H9 (cell line): Measurements from ENCODE around the gene DAAM1. TPM values are rescaled to one million over a fixed set of nuclear protein-coding genes. Genes with fewer than 3 reads are reported as not detected.

Experiments
- DNase-seq: peaks from one replicate; pipeline ENCODE4 v3.0.0-alpha.2; 2017
- H2AFZ ChIP-seq: one replicate; pipeline ENCODE4 v1.6.1; 2013; ENCODE audit warnings: mild to moderate bottlenecking, low read length, control low read depth, moderate library complexity
- H2AK5ac ChIP-seq: 2 replicates; pipeline ENCODE4 v1.6.1; 2013; ENCODE audit warnings: low read length, control low read depth, mixed read lengths; ENCODE audit not compliant: insufficient read length
- H2BK120ac ChIP-seq: one replicate; pipeline ENCODE4 v1.6.1; 2013; ENCODE audit warnings: low read depth, mild to moderate bottlenecking, low read length, control low read depth, inconsistent platforms; ENCODE audit not compliant: poor library complexity, severe bottlenecking
- H2BK12ac ChIP-seq: 2 replicates; pipeline ENCODE4 v1.6.1; 2013; ENCODE audit warnings: low read length, control low read depth, mixed read lengths, low read depth; ENCODE audit not compliant: insufficient read length
- H2BK15ac ChIP-seq: 2 replicates; pipeline ENCODE4 v1.6.1; 2013; ENCODE audit warnings: low read depth, low read length, control low read depth
- H2BK20ac ChIP-seq: one replicate; pipeline ENCODE4 v1.6.1; 2013; ENCODE audit warnings: low read depth, mild to moderate bottlenecking, low read length, control low read depth, inconsistent platforms; ENCODE audit not compliant: poor library complexity, severe bottlenecking
- H2BK5ac ChIP-seq: 2 replicates; pipeline ENCODE4 v1.6.1; 2013; ENCODE audit warnings: low read length, control low read depth, mixed read lengths; ENCODE audit not compliant: insufficient read length
- H3K14ac ChIP-seq: 2 replicates; pipeline ENCODE4 v1.6.1; 2013; ENCODE audit warnings: low read length, control low read depth; ENCODE audit not compliant: insufficient read depth
- H3K18ac ChIP-seq: 2 replicates; pipeline ENCODE4 v1.6.1; 2013; ENCODE audit warnings: low read depth, mild to moderate bottlenecking, mixed read lengths, low read length, control low read depth; ENCODE audit not compliant: insufficient read length
- H3K23ac ChIP-seq: 2 replicates; pipeline ENCODE4 v1.6.1; 2013; ENCODE audit warnings: low read length, control low read depth, mixed read lengths, low read depth; ENCODE audit not compliant: insufficient read length
- H3K23me2 ChIP-seq: 2 replicates; pipeline ENCODE4 v1.6.1; 2013; ENCODE audit warnings: low read depth, mild to moderate bottlenecking, mixed read lengths, low read length, control low read depth; ENCODE audit not compliant: insufficient read length, poor library complexity, severe bottlenecking
- H3K27ac ChIP-seq: 2 replicates; pipeline ENCODE4 v1.5.1; 2013; ENCODE audit warnings: low read length, control low read depth, mixed read lengths, low read depth; ENCODE audit not compliant: insufficient read length
- H3K27me3 ChIP-seq: 2 replicates; pipeline ENCODE4 v1.6.1; 2013; ENCODE audit warnings: low read length, control low read depth, inconsistent platforms; ENCODE audit not compliant: insufficient read depth
- H3K4ac ChIP-seq: 2 replicates; pipeline ENCODE4 v1.6.1; 2013; ENCODE audit warnings: low read depth, mild to moderate bottlenecking, control low read depth, inconsistent platforms, low read length, moderate library complexity
- H3K4me1 ChIP-seq: 2 replicates; pipeline ENCODE4 v1.6.1; 2013; ENCODE audit warnings: low read length, control low read depth, inconsistent platforms; ENCODE audit not compliant: insufficient read depth
- H3K4me2 ChIP-seq: 2 replicates; pipeline ENCODE4 v1.6.1; 2013; ENCODE audit warnings: low read length, control low read depth, mixed read lengths; ENCODE audit not compliant: insufficient read length, insufficient read depth
- H3K56ac ChIP-seq: 2 replicates; pipeline ENCODE4 v1.6.1; 2013; ENCODE audit warnings: low read depth, mild to moderate bottlenecking, mixed read lengths, low read length, control low read depth; ENCODE audit not compliant: insufficient read length
- H3K79me1 ChIP-seq: 2 replicates; pipeline ENCODE4 v1.6.1; 2013; ENCODE audit warnings: low read depth, mild to moderate bottlenecking, moderate library complexity, low read length, control low read depth, inconsistent platforms; ENCODE audit not compliant: insufficient read depth, poor library complexity, severe bottlenecking
- H3K79me2 ChIP-seq: 2 replicates; pipeline ENCODE4 v1.6.1; 2013; ENCODE audit warnings: low read length, control low read depth, inconsistent platforms; ENCODE audit not compliant: insufficient read depth
- H3K9ac ChIP-seq: 2 replicates; pipeline ENCODE4 v1.6.1; 2013; ENCODE audit warnings: low read length, control low read depth, mixed read lengths; ENCODE audit not compliant: insufficient read length; ENCODE audit errors: extremely low read depth
- H3K9me3 ChIP-seq: one replicate; pipeline ENCODE4 v1.6.1; 2013; ENCODE audit warnings: low read depth, low read length, inconsistent platforms; ENCODE audit not compliant: control insufficient read depth
- H3T11ph ChIP-seq: one replicate; pipeline ENCODE4 v1.6.1; 2013; ENCODE audit warnings: mild to moderate bottlenecking, low read length, control low read depth, inconsistent platforms
- H4K20me1 ChIP-seq: one replicate; pipeline ENCODE4 v1.6.1; 2013; ENCODE audit not compliant: control insufficient read depth, insufficient read length, insufficient read depth
- H4K5ac ChIP-seq: 2 replicates; pipeline ENCODE4 v1.6.1; 2013; ENCODE audit warnings: low read depth, mild to moderate bottlenecking, mixed read lengths, low read length, control low read depth; ENCODE audit not compliant: insufficient read length
- H4K8ac ChIP-seq: replicated peaks from 2 replicates; pipeline ENCODE4 v1.6.1; 2013; ENCODE audit warnings: low read length, control low read depth, mixed read lengths, low read depth; ENCODE audit not compliant: insufficient read length
- H4K91ac ChIP-seq: 2 replicates; pipeline ENCODE4 v1.6.1; 2013; ENCODE audit warnings: low read depth, mild to moderate bottlenecking, moderate library complexity, mixed read lengths, low read length, control low read depth; ENCODE audit not compliant: insufficient read length
- H3K27ac Mint-ChIP-seq, 3 experiments: 2 replicates in 2 of 3; 3 replicates in 1 of 3; pipeline ENCODE4 v1.8.0; 2020 to 2021; ENCODE audit warnings: mixed read lengths in 3 of 3, mild to moderate bottlenecking in 1 of 3, moderate library complexity in 1 of 3
- H3K27me3 Mint-ChIP-seq: 2 replicates; pipeline ENCODE4 v1.8.0; 2021; ENCODE audit warnings: low read depth, mild to moderate bottlenecking, moderate library complexity, mixed read lengths
- H3K36me3 Mint-ChIP-seq, 3 experiments: 2 replicates in 2 of 3; 3 replicates in 1 of 3; pipeline ENCODE4 v1.8.0; 2020 to 2021; ENCODE audit warnings: low read depth in 3 of 3, mixed read lengths in 3 of 3; ENCODE audit not compliant: insufficient read depth in 1 of 3
- H3K4me1 Mint-ChIP-seq, 2 experiments: 2 replicates each; pipeline ENCODE4 v1.8.0; 2020; ENCODE audit warnings: mixed read lengths in 2 of 2
- H3K4me3 Mint-ChIP-seq, 2 experiments: 2 replicates in 1 of 2; 3 replicates in 1 of 2; pipeline ENCODE4 v1.8.0; 2020 to 2021; ENCODE audit warnings: mild to moderate bottlenecking in 2 of 2, mixed read lengths in 2 of 2, moderate library complexity in 1 of 2
- H3K9me3 Mint-ChIP-seq, 2 experiments: 2 replicates in 1 of 2; 3 replicates in 1 of 2; pipeline ENCODE4 v1.8.0; 2020; ENCODE audit warnings: mild to moderate bottlenecking in 2 of 2, mixed read lengths in 2 of 2, moderate library complexity in 1 of 2
- CTCF ChIP-seq: fragments of 200-600 bp; sonication (generic); conservative IDR thresholded peaks from 3 replicates; pipeline ENCODE4 v1.8.0; 2021; ENCODE audit warnings: antibody characterized with exemption, mild to moderate bottlenecking
- WGBS: extraction: QIAGEN DNeasy Blood & Tissue Kit; methylation state at CpG from one replicate; pipeline ENCODE4 v1.1.7; 2013; ENCODE audit warnings: missing lambda C conversion rate, low lambda C conversion rate, mixed read lengths; ENCODE audit not compliant: insufficient read length; ENCODE audit errors: extremely low coverage; 5-methylcytosine and 5-hydroxymethylcytosine counted together
- total RNA-seq: library from RNA; stranded (reverse); gene quantifications from 2 replicates; pipeline ENCODE4 v1.2.1, GENCODE V29; 2021

DAAM1 gene
- total RNA-seq, 1 experiment from 2014 or later: 19.5 TPM

DNA sequence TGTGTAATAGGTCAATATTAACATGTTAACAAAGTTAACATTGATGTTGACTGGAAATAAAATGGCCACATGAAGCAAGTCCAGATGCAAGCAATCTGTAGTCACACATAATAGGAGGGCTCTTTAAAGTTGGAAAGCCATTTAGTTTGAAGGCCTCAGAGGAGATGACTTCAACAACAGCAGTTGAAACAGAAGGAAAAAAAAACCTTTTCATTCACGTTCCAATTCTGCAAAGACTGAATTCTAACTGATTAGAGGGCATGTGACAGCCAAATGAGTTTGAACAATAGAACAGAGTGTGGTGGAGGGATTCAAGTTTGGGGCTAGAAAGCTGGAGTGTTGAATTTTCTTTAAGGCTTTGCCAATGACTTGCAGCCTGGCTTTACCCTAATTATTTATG, 41.5 kb upstream of the DAAM1 start:
- H3K9me3 Mint-ChIP-seq: no peaks in the 10 kb centered on the region
- Histone ChIP-seq H4K8ac (no peak overlapping the region), H3K27me3 (no peaks in the 10 kb centered on the region), H3K23ac (no peak overlapping the region), H3T11ph (no peak overlapping the region), H2BK120ac (no peak overlapping the region), H2AK5ac (no peak overlapping the region), H3K4me2 (no peak overlapping the region), H3K9ac (no peak overlapping the region), H3K4me1 (no peaks in the 10 kb centered on the region), H3K4ac (no peak overlapping the region), H3K27ac (no peak overlapping the region), H3K14ac (no peak overlapping the region), H2BK20ac (no peak overlapping the region), H4K91ac (no peak overlapping the region), H2AFZ (no peak overlapping the region), H4K20me1 (no peaks in the 10 kb centered on the region), H2BK5ac (no peak overlapping the region), H3K79me2 (no peaks in the 10 kb centered on the region), H3K23me2 (no peaks in the 10 kb centered on the region), H4K5ac (no peak overlapping the region), H3K9me3 (no peaks in the 10 kb centered on the region), H3K79me1 (no peaks in the 10 kb centered on the region), H2BK12ac (no peak overlapping the region), H2BK15ac (no peak overlapping the region), H3K56ac (no peak overlapping the region), H3K18ac (no peak overlapping the region)
- WGBS: no CpG with 5 or more reads among the region's 1 CpG
- H3K27ac Mint-ChIP-seq: no peak overlapping the region
- no peak for TF ChIP-seq CTCF
- no peak overlapping the region for H3K4me3 Mint-ChIP-seq
- no peaks in the 10 kb centered on the region for H3K36me3 Mint-ChIP-seq
- H3K27me3 Mint-ChIP-seq: no peaks in the 10 kb centered on the region
- DNase-seq: no peak
- H3K4me1 Mint-ChIP-seq: no peaks in the 10 kb centered on the region
